Stomach smooth muscle (tissue), 2 donors: ENCODE results near the gene EOMES.

Experiments used
- H3K27ac ChIP-seq: one replicate; pipeline ENCODE4 v1.7.0; 2013; ENCODE audit warnings: mild to moderate bottlenecking, low read length, inconsistent platforms
- H3K27me3 ChIP-seq, 2 donors: one replicate each; pipeline ENCODE4 v1.7.0; 2013; ENCODE audit warnings: low read length in 2 of 2; ENCODE audit not compliant: insufficient read depth in 2 of 2, control insufficient read depth in 1 of 2
- H3K36me3 ChIP-seq, 2 donors: one replicate each; pipeline ENCODE4 v1.7.0; 2013; ENCODE audit warnings: low read length in 2 of 2; ENCODE audit not compliant: control insufficient read depth in 2 of 2, insufficient read depth in 2 of 2
- H3K4me1 ChIP-seq: one replicate; pipeline ENCODE4 v1.7.0; 2013; ENCODE audit warnings: low read length; ENCODE audit not compliant: control insufficient read depth, insufficient read depth
- H3K4me3 ChIP-seq, 2 donors: one replicate each; pipeline ENCODE4 v1.7.0; 2013; ENCODE audit warnings: low read length in 2 of 2
- H3K9ac ChIP-seq, 2 donors: one replicate each; pipeline ENCODE4 v1.7.0; 2013; ENCODE audit warnings: low read length in 2 of 2, mild to moderate bottlenecking in 1 of 2
- H3K9me3 ChIP-seq, 2 donors: one replicate each; pipeline ENCODE4 v1.7.0; 2013; ENCODE audit warnings: low read length in 2 of 2; ENCODE audit not compliant: control insufficient read depth in 2 of 2
- donor health status: healthy.
- donor health status: Pancreatic carcinoma.

EOMES gene

DNA sequence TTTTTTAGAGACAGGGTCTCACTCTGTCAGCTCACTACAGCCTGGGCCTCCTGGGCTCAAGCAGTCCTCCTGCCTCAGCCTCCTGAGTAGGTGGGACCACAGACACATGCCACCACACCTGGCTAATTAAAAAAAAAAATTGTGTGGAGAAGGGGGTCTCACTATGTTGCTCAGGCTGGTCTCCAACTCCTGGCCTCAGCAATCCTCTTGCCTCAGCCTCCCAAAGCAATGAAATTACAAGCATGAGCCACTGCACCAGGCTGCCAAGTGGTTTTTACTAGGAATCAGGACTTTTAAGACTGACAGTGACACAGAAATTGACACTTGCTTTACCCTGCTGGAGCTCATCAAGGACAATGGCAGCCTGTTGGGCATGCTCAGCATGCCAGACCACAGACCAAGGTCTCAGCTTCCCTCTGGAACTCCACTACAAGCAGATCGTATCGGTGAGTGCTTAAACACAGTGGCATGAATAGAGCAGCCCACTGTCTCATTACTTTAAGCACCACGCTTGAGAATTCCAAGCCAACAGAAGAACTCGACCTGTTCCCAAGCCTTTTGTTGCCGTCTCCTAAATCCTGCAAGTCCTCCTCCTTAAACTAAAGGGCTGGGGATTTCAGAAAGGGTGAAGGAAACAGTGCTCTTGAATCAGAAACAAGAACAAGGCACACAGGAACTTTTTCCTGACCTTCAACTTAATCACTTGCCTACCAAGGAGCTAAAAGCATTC lies 41.4 kb downstream of the EOMES start:
- H3K36me3 ChIP-seq = no peaks in the 10 kb centered on the region
- H3K4me3 ChIP-seq = no peak overlapping the region
- peaks cover 6% of the 10 kb centered on the region for H3K4me1 ChIP-seq
- H3K9me3 ChIP-seq = no peaks in the 10 kb centered on the region
- H3K27ac ChIP-seq = no peak overlapping the region
- H3K27me3 ChIP-seq = no peaks in the 10 kb centered on the region
- H3K9ac ChIP-seq = peak overlapping the region in 1 of 2 donors; percentile 21

DNA sequence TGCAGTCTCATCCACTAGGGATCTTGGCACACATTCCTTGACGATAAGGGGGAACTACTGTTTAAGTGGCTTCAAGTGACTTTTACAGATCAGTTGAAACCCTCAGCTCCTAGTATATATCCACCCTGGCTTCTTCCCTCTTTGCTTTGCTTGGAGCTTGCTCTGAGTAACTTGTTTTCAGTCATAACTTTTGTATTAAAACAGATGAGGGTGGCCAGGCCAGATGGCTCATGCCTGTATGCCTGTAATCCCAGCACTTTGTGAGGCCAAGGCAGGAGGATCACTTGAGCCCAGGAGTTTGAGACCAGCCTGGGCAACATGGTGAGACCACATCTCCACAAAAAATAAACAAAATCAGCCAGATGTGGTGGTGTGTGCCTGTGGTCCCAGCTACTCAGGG lies 42.4 kb downstream of the EOMES start:
- no peaks in the 10 kb centered on the region for H3K27me3 ChIP-seq
- no peak overlapping the region for H3K9ac ChIP-seq
- peaks cover 6% of the 10 kb centered on the region for H3K4me1 ChIP-seq
- H3K4me3 ChIP-seq = no peak overlapping the region
- H3K36me3 ChIP-seq = no peaks in the 10 kb centered on the region
- no peak overlapping the region for H3K27ac ChIP-seq
- H3K9me3 ChIP-seq = no peaks in the 10 kb centered on the region

DNA sequence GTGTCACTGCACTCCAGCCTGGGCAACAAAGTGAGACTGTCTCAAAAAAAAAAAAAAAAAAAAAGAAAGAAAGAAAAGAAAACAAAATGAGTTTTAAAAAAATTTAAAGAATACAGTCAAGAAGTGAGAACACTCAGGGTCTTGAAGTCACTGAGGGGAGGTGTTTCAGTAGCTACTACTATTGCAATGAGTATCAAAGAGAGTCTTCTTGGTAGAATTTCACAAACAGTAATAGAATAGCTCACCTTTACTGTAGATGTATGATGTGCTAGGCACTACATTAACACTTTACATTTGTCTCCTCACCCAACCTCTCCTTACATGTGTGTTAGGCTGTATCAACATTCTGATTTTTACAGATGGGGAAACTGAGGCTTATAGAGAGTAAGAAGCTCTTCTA lies 43.9 kb downstream of the EOMES start:
- Histone ChIP-seq H3K27ac (no peak overlapping the region), H3K4me3 (no peak overlapping the region), H3K9ac (no peak overlapping the region), H3K36me3 (no peaks in the 10 kb centered on the region), H3K9me3 (no peaks in the 10 kb centered on the region), H3K27me3 (no peaks in the 10 kb centered on the region), H3K4me1 (peaks cover 6% of the 10 kb centered on the region)

DNA sequence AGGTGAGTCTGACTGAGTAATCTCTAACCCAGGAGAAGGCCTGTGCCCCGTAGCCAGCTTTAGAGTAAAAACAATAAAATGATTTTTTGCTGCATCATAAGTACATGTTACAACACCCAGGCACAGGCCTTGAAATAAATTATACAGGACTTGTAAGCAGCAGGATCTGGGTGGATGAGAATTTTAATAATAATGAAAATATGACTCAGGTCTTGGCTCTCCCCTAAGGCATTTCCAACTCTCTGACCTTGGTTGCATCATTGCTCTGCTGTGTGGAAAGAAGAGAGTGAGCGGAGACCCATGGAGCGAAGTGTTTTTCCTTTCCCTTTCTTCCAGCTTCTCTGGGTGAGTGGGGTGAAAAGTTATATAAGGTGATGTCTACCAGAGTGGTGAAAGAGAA lies 44.6 kb downstream of the EOMES start:
- H3K4me1 ChIP-seq = peaks cover 6% of the 10 kb centered on the region
- H3K27ac ChIP-seq = no peak overlapping the region
- no peaks in the 10 kb centered on the region for H3K36me3 ChIP-seq
- H3K4me3 ChIP-seq = no peak overlapping the region
- H3K9me3 ChIP-seq = no peaks in the 10 kb centered on the region
- H3K27me3 ChIP-seq = no peaks in the 10 kb centered on the region
- no peak overlapping the region for H3K9ac ChIP-seq

DNA sequence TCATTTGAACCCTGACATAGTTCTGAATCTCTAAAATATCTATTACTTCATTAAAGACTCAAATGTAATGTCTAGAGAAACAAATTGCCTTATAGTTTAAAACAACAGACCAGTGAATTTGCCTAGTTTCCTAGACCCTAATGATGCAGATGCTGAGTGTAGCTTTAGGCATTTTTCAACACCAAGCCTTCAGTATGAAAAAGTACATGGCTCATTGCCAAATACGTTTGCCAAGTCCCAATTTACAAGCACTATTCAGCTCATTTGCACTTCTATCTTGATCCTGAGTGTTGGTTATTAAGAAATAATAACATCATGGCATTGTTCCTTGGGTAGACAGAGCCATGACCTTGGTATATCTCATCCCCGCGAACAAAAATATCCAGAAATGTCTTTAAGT lies 46.8 kb downstream of the EOMES start:
- no peak overlapping the region for H3K4me3 ChIP-seq
- no peak overlapping the region for H3K9ac ChIP-seq
- H3K9me3 ChIP-seq = no peaks in the 10 kb centered on the region
- no peaks in the 10 kb centered on the region for H3K4me1 ChIP-seq
- H3K27ac ChIP-seq = no peak overlapping the region
- no peaks in the 10 kb centered on the region for H3K36me3 ChIP-seq
- no peaks in the 10 kb centered on the region for H3K27me3 ChIP-seq

DNA sequence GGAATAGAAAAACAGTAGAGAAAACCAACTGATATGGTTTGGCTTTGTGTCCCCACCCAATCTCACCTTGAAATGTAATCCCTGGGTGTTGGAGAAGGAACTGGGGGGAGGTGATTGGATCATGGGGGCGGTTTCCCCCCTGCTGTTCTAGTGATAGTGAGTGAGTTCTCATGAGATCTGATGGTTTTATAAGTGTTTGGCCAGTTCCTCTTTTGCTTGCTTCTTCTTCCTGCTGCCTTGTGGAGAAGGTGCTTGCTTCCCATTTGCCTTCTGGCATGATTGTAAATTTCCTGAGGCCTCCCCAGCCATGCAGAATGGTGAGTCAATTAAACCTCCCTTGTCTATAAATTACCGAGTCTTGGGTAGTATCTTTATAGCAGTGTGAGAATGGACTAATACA lies 48.4 kb downstream of the EOMES start:
- no peaks in the 10 kb centered on the region for H3K36me3 ChIP-seq
- H3K9ac ChIP-seq = no peak overlapping the region
- H3K9me3 ChIP-seq = no peaks in the 10 kb centered on the region
- no peak overlapping the region for H3K27ac ChIP-seq
- no peaks in the 10 kb centered on the region for H3K4me1 ChIP-seq
- H3K4me3 ChIP-seq = no peak overlapping the region
- H3K27me3 ChIP-seq = no peaks in the 10 kb centered on the region

DNA sequence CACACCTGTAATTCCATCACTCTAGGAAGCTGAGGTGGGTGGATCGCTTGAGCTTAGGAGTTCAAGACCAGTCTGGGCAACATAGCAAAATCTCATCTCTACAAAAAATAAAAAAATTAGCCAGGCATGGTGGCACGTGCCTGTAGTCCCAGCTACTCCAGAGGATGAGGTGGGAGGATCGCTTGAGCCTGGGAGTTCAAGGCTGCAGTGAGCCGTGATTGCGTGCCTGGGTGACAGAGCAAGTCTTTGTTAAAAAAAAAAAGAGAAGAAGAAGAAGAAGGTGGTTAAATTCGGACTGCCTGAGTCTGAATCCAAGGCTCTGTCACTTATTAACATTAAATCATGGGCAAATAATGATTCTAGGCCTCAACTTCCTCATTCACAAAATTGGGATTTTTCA lies 51.0 kb downstream of the EOMES start:
- no peaks in the 10 kb centered on the region for H3K9me3 ChIP-seq
- H3K27ac ChIP-seq = no peak overlapping the region
- no peak overlapping the region for H3K4me3 ChIP-seq
- no peaks in the 10 kb centered on the region for H3K36me3 ChIP-seq
- H3K4me1 ChIP-seq = peaks cover 3% of the 10 kb centered on the region
- no peak overlapping the region for H3K9ac ChIP-seq
- no peaks in the 10 kb centered on the region for H3K27me3 ChIP-seq

DNA sequence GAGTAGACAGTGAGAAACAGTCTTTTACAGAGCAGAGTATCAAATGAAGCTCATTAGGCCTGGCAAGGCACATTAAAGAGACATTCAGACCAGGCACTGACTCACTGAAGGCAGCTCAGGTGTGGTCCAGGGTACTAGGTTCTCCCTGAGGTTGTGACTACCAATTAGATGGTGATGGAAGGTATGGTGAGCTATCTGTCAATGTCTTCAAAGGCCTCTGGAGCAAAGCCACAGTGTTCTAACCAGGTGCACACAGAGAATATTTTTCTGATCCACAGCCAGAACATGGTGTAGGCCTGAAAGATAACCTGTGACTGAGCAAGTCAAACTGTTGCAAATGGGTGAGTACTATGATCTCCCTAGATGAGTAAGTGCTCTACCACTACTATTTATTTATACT lies 51.5 kb downstream of the EOMES start:
- H3K36me3 ChIP-seq = no peaks in the 10 kb centered on the region

DNA sequence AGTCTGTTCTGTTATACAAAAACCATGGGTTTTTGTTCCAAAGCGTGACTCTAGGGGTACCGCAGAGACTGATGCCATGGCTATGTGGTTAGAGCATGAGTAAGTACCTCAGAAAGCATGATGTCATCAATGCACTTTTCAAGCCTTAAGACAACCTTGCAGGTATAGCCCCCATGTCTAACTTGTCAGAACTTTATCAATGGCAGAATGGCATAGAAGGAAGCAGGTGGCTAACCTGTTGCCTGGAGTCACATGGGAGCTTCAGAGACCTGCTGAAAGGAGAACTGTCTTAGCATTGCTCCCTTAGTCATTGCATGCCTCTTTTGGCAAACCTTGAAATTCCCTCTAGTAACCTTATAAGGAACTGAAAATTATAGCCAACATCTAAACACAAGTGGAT lies 52.5 kb downstream of the EOMES start:
- Histone ChIP-seq H3K9ac (no peak overlapping the region), H3K9me3 (no peaks in the 10 kb centered on the region), H3K36me3 (no peaks in the 10 kb centered on the region), H3K27me3 (no peaks in the 10 kb centered on the region), H3K4me3 (no peak overlapping the region), H3K4me1 (peaks cover 3% of the 10 kb centered on the region), H3K27ac (no peak overlapping the region)

More for the DNA sequence above, 51.5 kb downstream of the EOMES start:
- no peak overlapping the region for H3K9ac ChIP-seq
- H3K27me3 ChIP-seq = no peaks in the 10 kb centered on the region
- H3K9me3 ChIP-seq = no peaks in the 10 kb centered on the region
- peaks cover 3% of the 10 kb centered on the region for H3K4me1 ChIP-seq
- H3K4me3 ChIP-seq = no peak overlapping the region
- H3K27ac ChIP-seq = no peak overlapping the region

DNA sequence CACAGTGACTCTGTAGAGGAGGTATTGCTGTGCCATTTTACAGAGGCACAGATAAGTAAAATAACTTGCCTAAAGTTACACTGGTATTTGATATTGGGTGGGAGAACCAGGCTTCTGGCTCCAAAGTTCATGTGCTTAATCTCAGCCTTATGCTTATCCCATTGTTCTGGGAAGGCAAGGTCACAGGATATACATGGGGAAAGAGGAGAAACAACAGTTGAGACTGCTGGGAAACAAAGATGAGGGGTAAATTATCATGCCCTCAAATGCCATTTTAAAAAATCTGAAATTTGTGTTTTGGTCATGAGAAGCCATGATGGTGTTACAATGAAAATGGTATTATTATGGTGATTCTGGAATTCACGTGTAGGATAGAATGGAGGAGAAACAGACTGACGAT lies 54.4 kb downstream of the EOMES start:
- H3K27ac ChIP-seq = no peak overlapping the region
- no peak overlapping the region for H3K4me3 ChIP-seq
- H3K9me3 ChIP-seq = no peaks in the 10 kb centered on the region
- peaks cover 3% of the 10 kb centered on the region for H3K4me1 ChIP-seq
- no peaks in the 10 kb centered on the region for H3K27me3 ChIP-seq
- H3K9ac ChIP-seq = no peak overlapping the region
- no peaks in the 10 kb centered on the region for H3K36me3 ChIP-seq

DNA sequence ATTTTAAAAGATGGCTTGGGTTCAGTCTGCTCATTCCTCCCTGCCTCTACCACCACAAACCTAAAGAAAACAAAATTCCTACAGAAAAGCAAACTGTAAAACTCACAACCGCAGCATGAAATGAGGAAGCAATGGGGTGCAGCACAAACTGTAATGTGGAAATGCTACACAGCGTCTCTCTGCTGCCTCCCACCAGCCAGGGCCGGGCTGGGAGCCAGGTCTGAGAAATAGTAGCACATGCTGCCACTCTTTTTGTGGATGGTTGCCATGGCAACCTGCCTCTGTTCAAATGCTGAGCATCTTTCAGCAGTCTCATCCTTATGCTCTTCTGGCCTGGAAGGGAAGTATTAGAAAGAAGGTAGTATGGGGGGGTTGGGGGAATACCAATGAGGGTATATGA lies 55.4 kb downstream of the EOMES start:
- Histone ChIP-seq H3K27ac (no peak overlapping the region), H3K9me3 (no peaks in the 10 kb centered on the region), H3K9ac (no peak overlapping the region), H3K27me3 (no peaks in the 10 kb centered on the region), H3K4me1 (peaks cover 3% of the 10 kb centered on the region), H3K36me3 (no peaks in the 10 kb centered on the region), H3K4me3 (no peak overlapping the region)
